Adipose tissue (tissue), 3 donors: ENCODE data around the gene PCDHGB4. TPM values are rescaled to one million over a fixed set of nuclear protein-coding genes. Genes with fewer than 3 reads are reported as not detected.
"Not testable (repeated sequence)": the region's sequence is repeated elsewhere in the genome, so short reads cannot be mapped to it uniquely, and the experiment has no call there.

Experiments
- H3K27ac ChIP-seq: one replicate; pipeline ENCODE4 v1.5.1; 2013; ENCODE audit warnings: low read depth, low read length
- WGBS, 3 donors: extraction: QIAGEN DNeasy Blood & Tissue Kit; methylation state at CpG; one replicate each; pipeline ENCODE4 v1.1.7; 2013; 5-methylcytosine and 5-hydroxymethylcytosine counted together
- polyA plus RNA-seq, 3 donors: library from polyadenylated mRNA; stranded (reverse); fragments of 200-250 nt; gene quantifications; one replicate each; pipeline ENCODE4 v1.2.3, GENCODE V29; 2013
- donor health status: healthy with polysubstance abuse.
- donor health status: Bipolar disorder and iron deficiency.
- donor health status: healthy.

PCDHGB4 gene
- polyA plus RNA-seq, 3 donors, result 0.34 to 1.2 (median 0.60) TPM

GRCh38 chr5:141362719-141363118, 24.8 kb upstream of the PCDHGB4 start:
- no peak overlapping the region for H3K27ac ChIP-seq

GRCh38 chr5:141363952-141364660, 23.4 kb upstream of the PCDHGB4 start, which contains the start of gene PCDHGA5:
TSS of gene PCDHGA5 (plus strand) at chr5:141364162. CDS start at chr5:141364331, 169 bp downstream.
- WGBS, 3 donors, result 12 to 19% (median 16%) methylated on average over 34 of the region's 34 CpGs

GRCh38 chr5:141366016-141366896, 21.2 kb upstream of the PCDHGB4 start:
- H3K27ac ChIP-seq, result no peak overlapping the region
- WGBS, 3 donors, result 30 to 38% (median 33%) methylated on average over 44 to 46 of the region's 46 CpGs

More at GRCh38 chr5:141363952-141364660, 23.4 kb upstream of the PCDHGB4 start, which contains the start of gene PCDHGA5:
- H3K27ac ChIP-seq, result no peak within 1 kb of the TSS

- no peak within 1 kb of the TSS for H3K27ac ChIP-seq
- 15 to 18% (median 17%) methylated on average over 32 of the region's 32 CpGs for WGBS, 3 donors
Observed at GRCh38 chr5:141369994-141370848, 17.3 kb upstream of the PCDHGB4 start, which contains the start of gene PCDHGB3. TSS of gene PCDHGB3 (plus strand) at chr5:141370242. CDS start at chr5:141370395, 153 bp downstream.

- 27 to 34% (median 29%) methylated on average over 69 of the region's 69 CpGs for WGBS, 3 donors
- no peak overlapping the region for H3K27ac ChIP-seq
Observed at GRCh38 chr5:141371572-141372475, 15.7 kb upstream of the PCDHGB4 start.

- WGBS, 3 donors, result 10 to 20% (median 17%) methylated on average over 27 of the region's 27 CpGs
Observed at GRCh38 chr5:141373673-141374317, 13.7 kb upstream of the PCDHGB4 start, which contains the start of gene PCDHGA6. TSS of gene PCDHGA6 (plus strand) at chr5:141373891. CDS start at chr5:141374084, 193 bp downstream.

GRCh38 chr5:141374627-141375026, 12.9 kb upstream of the PCDHGB4 start:
- H3K27ac ChIP-seq, result no peak overlapping the region
- whole genome bisulfite sequencing, 3 donors, result 53 to 60% (median 55%) methylated on average over 14 of the region's 14 CpGs

More at GRCh38 chr5:141373673-141374317, 13.7 kb upstream of the PCDHGB4 start, which contains the start of gene PCDHGA6:
- H3K27ac ChIP-seq, result no peak within 1 kb of the TSS

GRCh38 chr5:141375444-141376155, 11.9 kb upstream of the PCDHGB4 start:
- 42 to 50% (median 45%) methylated on average over 37 to 41 of the region's 48 CpGs for WGBS, 3 donors

GRCh38 chr5:141382469-141383294, 4.8 kb upstream of the PCDHGB4 start, which contains the start of gene PCDHGA7:
TSS of gene PCDHGA7 (plus strand) at chr5:141382742. CDS start at chr5:141382900, 158 bp downstream.
- WGBS, 3 donors, result 12 to 15% (median 14%) methylated on average over 37 of the region's 37 CpGs
- no peak within 1 kb of the TSS for H3K27ac ChIP-seq

More at GRCh38 chr5:141375444-141376155, 11.9 kb upstream of the PCDHGB4 start:
- not testable (repeated sequence) for H3K27ac ChIP-seq

- WGBS, 3 donors, result 27 to 35% (median 34%) methylated on average over 21 of the region's 21 CpGs
- H3K27ac ChIP-seq, result no peak overlapping the region
Observed at GRCh38 chr5:141383345-141383744, 4.2 kb upstream of the PCDHGB4 start.

- H3K27ac ChIP-seq, result no peak overlapping the region
- WGBS, 3 donors, result 43 to 48% (median 45%) methylated on average over 43 of the region's 43 CpGs
Observed at GRCh38 chr5:141384471-141385267, 2.8 kb upstream of the PCDHGB4 start.

GRCh38 chr5:141388661-141389060, 1.2 kb downstream of the PCDHGB4 start:
- 41 to 48% (median 44%) methylated on average over 10 of the region's 10 CpGs for whole genome bisulfite sequencing, 3 donors
- no peak overlapping the region for H3K27ac ChIP-seq

- no peak overlapping the region for H3K27ac ChIP-seq
- WGBS, 3 donors, result 31 to 33% (median 32%) methylated on average over 73 to 77 of the region's 77 CpGs
Observed at GRCh38 chr5:141389153-141390042, 1.9 kb downstream of the PCDHGB4 start.
